Calu3 (cell line): ENCODE data around the gene NCF4. TPM values are rescaled to one million over a fixed set of nuclear protein-coding genes. Genes with fewer than 3 reads are reported as not detected.

ENCODE experiments used
- BruUV-seq: library from RNA; stranded (reverse); fragments of 400-500 nt; replicated peaks from 2 replicates; lab custom pipeline; 2021; lab: Mats Ljungman, UMichigan
- CTCF ChIA-PET: fragments of 300-600 bp; sonication (Branson Sonifier 250); formaldehyde crosslinking; loops from one replicate; lab custom pipeline; 2022; ENCODE audit warnings: antibody characterized with exemption; lab: Charles Lee
- DNase-seq: peaks from one replicate; pipeline ENCODE4 v3.0.0; 2022
- H3K27ac Mint-ChIP-seq: one replicate; pipeline ENCODE4 v1.8.0; 2022; ENCODE audit warnings: mixed read lengths; ENCODE audit not compliant: unreplicated experiment
- H3K27me3 Mint-ChIP-seq: one replicate; pipeline ENCODE4 v1.8.0; 2022; ENCODE audit warnings: mixed read lengths; ENCODE audit not compliant: unreplicated experiment
- H3K36me3 Mint-ChIP-seq: one replicate; pipeline ENCODE4 v1.8.0; 2022; ENCODE audit warnings: mild to moderate bottlenecking, moderate library complexity, mixed read lengths; ENCODE audit not compliant: insufficient read depth, unreplicated experiment
- H3K4me1 Mint-ChIP-seq: one replicate; pipeline ENCODE4 v1.8.0; 2022; ENCODE audit warnings: mild to moderate bottlenecking, low read depth, mixed read lengths; ENCODE audit not compliant: unreplicated experiment
- H3K4me3 Mint-ChIP-seq: one replicate; pipeline ENCODE4 v1.8.0; 2022; ENCODE audit warnings: mild to moderate bottlenecking, low read depth, moderate library complexity, mixed read lengths; ENCODE audit not compliant: unreplicated experiment
- H3K9me3 Mint-ChIP-seq: one replicate; pipeline ENCODE4 v1.8.0; 2022; ENCODE audit warnings: low read depth, mixed read lengths; ENCODE audit not compliant: unreplicated experiment
- intact Hi-C: fragments of 100-400 bp; cut with micrococcal nuclease; formaldehyde crosslinking; loops from one replicate; pipeline ENCODE4 v1.10.0; 2022; ENCODE audit not compliant: unreplicated experiment
- total RNA-seq: library from RNA; stranded (reverse); gene quantifications from 2 replicates; pipeline ENCODE4 v1.2.3, GENCODE V29; 2022
- TF ChIP-seq, protein P1 (sequence below): fragments of 200-600 bp; IDR thresholded peaks from one replicate; pipeline ENCODE4 v1.8.0; 2022; ENCODE audit warnings: antibody characterized with exemption; ENCODE audit not compliant: unreplicated experiment

NCF4 gene
- total RNA-seq, 1 experiment from 2014 or later: not detected

DNA sequence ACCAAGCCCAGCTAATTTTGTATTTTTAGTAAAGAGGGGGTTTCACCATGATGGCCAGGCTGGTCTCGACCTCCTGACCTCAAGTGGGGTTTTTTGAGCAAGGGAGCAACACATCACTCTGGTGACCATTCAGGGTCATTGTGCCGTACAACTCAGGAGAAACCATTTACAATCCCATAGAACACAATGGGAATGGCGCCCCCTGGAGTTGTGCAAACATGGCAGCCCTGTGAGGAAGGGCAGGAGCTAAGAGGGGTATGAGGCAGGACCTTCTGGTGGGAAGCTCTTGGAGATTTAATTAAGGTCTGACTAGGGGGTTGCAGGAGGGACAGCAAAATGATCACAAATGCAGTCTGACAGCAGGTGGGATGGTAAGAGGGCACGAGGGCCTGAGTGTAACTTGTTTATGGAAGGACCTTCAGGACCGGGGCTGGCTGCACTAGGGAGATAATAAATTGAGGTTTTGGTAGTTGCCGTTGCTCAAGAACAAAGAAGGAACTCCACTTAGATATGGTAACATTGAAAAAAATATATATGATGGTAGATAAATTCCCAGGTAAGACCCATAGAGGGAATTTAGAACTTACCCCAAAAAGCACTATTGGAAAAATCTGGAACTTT, 43.6 kb downstream of the NCF4 start:
- no peaks in the 10 kb centered on the region for H3K4me1 Mint-ChIP-seq
- H3K9me3 Mint-ChIP-seq: no peaks in the 10 kb centered on the region
- intact Hi-C loops: no loop called here
- TF ChIP-seq, protein P1, sequence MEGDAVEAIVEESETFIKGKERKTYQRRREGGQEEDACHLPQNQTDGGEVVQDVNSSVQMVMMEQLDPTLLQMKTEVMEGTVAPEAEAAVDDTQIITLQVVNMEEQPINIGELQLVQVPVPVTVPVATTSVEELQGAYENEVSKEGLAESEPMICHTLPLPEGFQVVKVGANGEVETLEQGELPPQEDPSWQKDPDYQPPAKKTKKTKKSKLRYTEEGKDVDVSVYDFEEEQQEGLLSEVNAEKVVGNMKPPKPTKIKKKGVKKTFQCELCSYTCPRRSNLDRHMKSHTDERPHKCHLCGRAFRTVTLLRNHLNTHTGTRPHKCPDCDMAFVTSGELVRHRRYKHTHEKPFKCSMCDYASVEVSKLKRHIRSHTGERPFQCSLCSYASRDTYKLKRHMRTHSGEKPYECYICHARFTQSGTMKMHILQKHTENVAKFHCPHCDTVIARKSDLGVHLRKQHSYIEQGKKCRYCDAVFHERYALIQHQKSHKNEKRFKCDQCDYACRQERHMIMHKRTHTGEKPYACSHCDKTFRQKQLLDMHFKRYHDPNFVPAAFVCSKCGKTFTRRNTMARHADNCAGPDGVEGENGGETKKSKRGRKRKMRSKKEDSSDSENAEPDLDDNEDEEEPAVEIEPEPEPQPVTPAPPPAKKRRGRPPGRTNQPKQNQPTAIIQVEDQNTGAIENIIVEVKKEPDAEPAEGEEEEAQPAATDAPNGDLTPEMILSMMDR: no peak
- no peak overlapping the region for H3K27ac Mint-ChIP-seq
- H3K4me3 Mint-ChIP-seq: no peak overlapping the region
- peaks cover 99% of the 10 kb centered on the region for H3K27me3 Mint-ChIP-seq
- CTCF ChIA-PET: no interaction called here
- DNase-seq: no peak
- no peaks in the 10 kb centered on the region for H3K36me3 Mint-ChIP-seq
- BruUV-seq: no TSS peak

DNA sequence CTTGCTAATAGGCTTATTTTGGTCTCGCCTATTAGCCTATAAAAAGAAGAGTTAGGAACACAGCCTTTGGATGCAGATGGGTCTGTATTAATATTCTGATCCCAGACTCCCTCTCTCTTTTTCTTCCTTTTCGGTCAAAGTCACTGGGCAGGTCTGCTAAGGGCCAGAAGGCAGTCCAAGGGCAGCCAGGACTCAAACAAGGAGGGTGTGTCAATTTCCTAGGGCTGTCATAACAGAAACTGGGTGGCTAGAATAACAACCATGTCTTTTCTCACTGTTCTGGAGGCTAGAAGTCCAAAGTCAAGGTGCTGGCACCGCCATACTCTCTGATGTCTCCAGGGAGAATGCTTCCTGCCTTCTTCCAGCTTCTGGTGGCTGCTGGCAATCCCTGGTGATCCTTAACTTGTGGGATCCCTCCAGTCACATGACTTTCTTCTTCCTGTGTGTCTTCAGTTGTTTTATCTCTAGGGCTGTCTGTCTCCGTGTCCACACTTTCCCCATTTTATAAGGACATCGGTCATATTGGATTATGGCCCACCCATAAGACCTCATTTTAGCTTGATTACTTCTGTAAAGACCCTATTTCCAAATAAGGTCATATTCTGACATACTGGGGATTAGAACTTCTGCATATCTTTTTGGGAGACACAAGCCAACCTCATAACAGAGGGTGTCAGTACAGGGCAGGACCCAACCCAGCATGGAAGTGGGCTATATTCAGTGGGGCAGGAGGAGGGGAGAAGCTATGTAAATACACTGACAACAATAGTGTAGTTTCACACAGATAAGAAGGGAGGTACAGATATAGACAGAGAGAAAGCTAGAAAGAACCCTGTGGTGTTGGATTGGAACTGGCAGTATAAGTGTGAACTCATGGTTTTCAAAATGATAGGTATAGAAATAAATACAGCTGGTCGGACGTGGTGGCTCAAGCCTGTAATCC, 46.7 kb downstream of the NCF4 start:
- intact Hi-C loops: no loop called here
- Mint-ChIP-seq H3K27me3 (peaks cover 99% of the 10 kb centered on the region), H3K36me3 (no peaks in the 10 kb centered on the region), H3K9me3 (no peaks in the 10 kb centered on the region), H3K27ac (no peak overlapping the region), H3K4me1 (no peaks in the 10 kb centered on the region), H3K4me3 (no peak overlapping the region)
- no peak for DNase-seq
- TF ChIP-seq, protein P1: no peak
- BruUV-seq: no TSS peak
- CTCF ChIA-PET: interaction anchor here (0.6 kb wide), 1 partner anchor 291 kb away, joined by 3 read pairs; no protein-coding TSS in a partner anchor

DNA sequence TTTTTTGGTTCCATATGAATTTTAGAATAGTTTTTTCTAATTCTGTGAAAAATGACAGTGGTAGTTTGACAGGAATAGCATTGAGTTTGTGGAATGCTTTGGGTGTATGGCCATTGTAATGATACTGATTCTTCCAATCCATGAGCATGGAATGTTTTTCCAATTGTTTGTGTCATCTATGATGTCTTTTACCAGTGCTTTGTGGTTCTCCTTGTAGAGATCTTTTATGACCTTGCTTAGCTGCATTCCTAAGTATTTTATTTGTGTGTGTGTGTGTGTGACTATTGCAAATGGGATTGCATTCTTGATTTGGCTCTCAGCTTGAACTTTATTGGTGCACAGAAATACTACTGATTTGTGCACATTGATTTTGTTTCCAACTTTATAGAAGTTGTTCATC, 49.7 kb downstream of the NCF4 start:
- BruUV-seq: no TSS peak
- Mint-ChIP-seq H3K9me3 (no peaks in the 10 kb centered on the region), H3K4me1 (no peaks in the 10 kb centered on the region), H3K4me3 (no peak overlapping the region), H3K27ac (no peak overlapping the region), H3K36me3 (no peaks in the 10 kb centered on the region), H3K27me3 (peaks cover 99% of the 10 kb centered on the region)
- CTCF ChIA-PET: interaction anchor here (1.0 kb wide), 1 partner anchor 55 kb away, joined by 6 read pairs; no protein-coding TSS in a partner anchor
- intact Hi-C loops: no loop called here
- no peak for DNase-seq
- TF ChIP-seq, protein P1: no peak

DNA sequence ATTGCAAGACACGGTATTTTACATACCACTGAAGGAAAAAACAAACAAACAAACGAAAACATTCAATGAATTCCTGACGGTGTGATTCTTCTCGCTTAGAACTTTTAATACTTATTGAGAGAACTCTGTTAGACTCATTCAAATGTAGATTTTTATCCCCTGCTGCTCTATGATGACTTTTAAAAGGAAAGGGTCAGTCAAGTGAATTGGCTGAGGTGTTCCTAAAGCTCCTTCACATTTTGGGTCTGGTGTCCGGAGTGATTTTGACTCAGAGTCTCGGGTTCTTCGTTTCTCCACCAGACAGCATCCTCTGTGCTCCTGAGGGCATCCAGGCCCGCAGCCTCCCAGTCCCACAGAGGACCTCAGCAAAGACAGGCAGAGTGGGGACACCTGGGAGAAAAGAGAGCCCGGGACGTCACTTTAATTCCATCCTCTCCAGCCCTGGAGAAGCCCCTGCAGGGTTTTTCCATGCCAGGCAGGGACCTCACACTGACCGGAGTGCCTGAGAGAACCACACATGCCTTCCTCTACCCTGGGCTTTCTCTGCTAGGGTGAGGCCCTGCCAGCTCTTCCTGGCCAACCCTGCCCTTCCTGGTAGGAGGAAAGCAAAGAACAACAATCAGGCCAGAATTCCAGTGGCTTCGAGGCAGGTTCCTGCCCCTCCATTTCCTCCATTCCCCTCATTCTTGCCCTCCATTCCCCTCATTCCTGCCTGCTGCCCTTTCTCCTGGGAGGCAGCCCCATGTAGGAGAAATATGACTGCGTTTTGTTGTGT, 51.3 kb downstream of the NCF4 start:
- CTCF ChIA-PET: no interaction called here
- H3K4me1 Mint-ChIP-seq: no peaks in the 10 kb centered on the region
- no peaks in the 10 kb centered on the region for H3K36me3 Mint-ChIP-seq

More for the DNA sequence above, 51.3 kb downstream of the NCF4 start:
- no peak for DNase-seq
- no TSS peak for BruUV-seq
- Mint-ChIP-seq H3K27ac (no peak overlapping the region), H3K4me3 (no peak overlapping the region), H3K9me3 (no peaks in the 10 kb centered on the region), H3K27me3 (peaks cover 99% of the 10 kb centered on the region)
- intact Hi-C loops: no loop called here
- TF ChIP-seq, protein P1: no peak
